Measurements from ENCODE around the gene TEPSIN. TPM values are rescaled to one million over a fixed set of nuclear protein-coding genes. Genes with fewer than 3 reads are reported as not detected.

Gene TEPSIN
- total RNA-seq = 10.5 and 13.8 TPM in 2 replicates

GRCh38 chr17:81238815-81239713 lies at the start of gene TEPSIN, which contains the start of gene NDUFAF8:
Gene TEPSIN, minus strand, starts transcription at chr17:81239055. Its CDS starts 22 bp downstream, at chr17:81239033.
Gene NDUFAF8, plus strand, starts transcription at chr17:81239318. Its CDS starts 46 bp downstream, at chr17:81239364.

GRCh38 chr17:81222906-81223761 lies 15.7 kb downstream of the TEPSIN start, which contains the start of gene CEP131:
Gene CEP131, minus strand, starts transcription at chr17:81222965. Its CDS starts 2,909 bp downstream, at chr17:81220056.

Other genes with a start within 250 kb of the TEPSIN start
- 13.6 and 17.9 TPM in 2 replicates for gene CHMP6, start 247.2 kb downstream of the TEPSIN start, total RNA-seq
- 6.6 and 15.9 TPM in 2 replicates for gene BAIAP2, start 203.9 kb downstream of the TEPSIN start, total RNA-seq
- not detected in 2 replicates for gene PVALEF, start 73.5 kb downstream of the TEPSIN start, total RNA-seq
- gene AATK, start 72.8 kb downstream of the TEPSIN start, total RNA-seq = 1.0 and 1.5 TPM in 2 replicates
- gene CEP131, start 16.1 kb downstream of the TEPSIN start, total RNA-seq = 6.1 and 7.6 TPM in 2 replicates
- 29.5 and 30.1 TPM in 2 replicates for gene NDUFAF8, start 263 bp upstream of the TEPSIN start, total RNA-seq
- 132 and 163 TPM in 2 replicates for gene SLC38A10, start 56.3 kb upstream of the TEPSIN start, total RNA-seq
- 12.4 and 14.3 TPM in 2 replicates for gene BAHCC1, start 156.4 kb upstream of the TEPSIN start, total RNA-seq